Mesenchymal stem cell (in vitro differentiated cells and primary cell): ENCODE data around the gene GPAM.
A peak's percentile ranks its signal among the peaks of the same experiment; 100 is the strongest.

Experiments used
- DNase-seq: peaks from one replicate; pipeline ENCODE4 v3.0.0-alpha.2; 2013
- H2AFZ ChIP-seq: one replicate; pipeline ENCODE4 v1.6.1; 2013; ENCODE audit warnings: low read depth, mild to moderate bottlenecking, control low read depth, inconsistent platforms, low read length, moderate library complexity
- H2AK5ac ChIP-seq: 2 replicates; pipeline ENCODE4 v1.6.1; 2013; ENCODE audit warnings: low read length, moderate library complexity, mild to moderate bottlenecking, inconsistent platforms; ENCODE audit not compliant: severe bottlenecking
- H2BK120ac ChIP-seq: one replicate; pipeline ENCODE4 v1.6.1; 2013; ENCODE audit warnings: low read depth, mild to moderate bottlenecking, inconsistent platforms, low read length, moderate library complexity
- H2BK12ac ChIP-seq, 2 experiments: one replicate each; pipeline ENCODE4 v1.6.1; 2013; ENCODE audit warnings: inconsistent platforms in 2 of 2, low read length in 2 of 2, mild to moderate bottlenecking in 2 of 2, moderate library complexity in 2 of 2, control low read depth in 1 of 2
- H2BK15ac ChIP-seq: one replicate; pipeline ENCODE4 v1.6.1; 2013; ENCODE audit warnings: mild to moderate bottlenecking, low read depth, inconsistent platforms; ENCODE audit not compliant: poor library complexity, severe bottlenecking
- H2BK5ac ChIP-seq: 2 replicates; pipeline ENCODE4 v1.6.1; 2013; ENCODE audit warnings: low read depth, mild to moderate bottlenecking, low read length, control low read depth, inconsistent platforms; ENCODE audit not compliant: poor library complexity, severe bottlenecking
- H3K14ac ChIP-seq, 2 experiments: one replicate each; pipeline ENCODE4 v1.6.1; 2013; ENCODE audit warnings: inconsistent platforms in 2 of 2, low read length in 2 of 2, control low read depth in 1 of 2, mild to moderate bottlenecking in 1 of 2, moderate library complexity in 1 of 2
- H3K18ac ChIP-seq, 2 experiments: one replicate each; pipeline ENCODE4 v1.6.1; 2013; ENCODE audit warnings: inconsistent platforms in 2 of 2, low read length in 2 of 2, control low read depth in 1 of 2, low read depth in 1 of 2, mild to moderate bottlenecking in 1 of 2
- H3K23ac ChIP-seq, 2 experiments: one replicate each; pipeline ENCODE4 v1.6.1; 2013; ENCODE audit warnings: inconsistent platforms in 2 of 2, low read length in 2 of 2, mild to moderate bottlenecking in 2 of 2, moderate library complexity in 2 of 2, control low read depth in 1 of 2
- H3K27ac ChIP-seq: 2 replicates; pipeline ENCODE4 v1.5.1; 2013; ENCODE audit warnings: mild to moderate bottlenecking, moderate library complexity, low read length, control low read depth, inconsistent platforms; ENCODE audit not compliant: poor library complexity, severe bottlenecking
- H3K27me3 ChIP-seq, 2 experiments: 2 replicates each; pipeline versions ENCODE4 v1.6.1 to v1.7.0; 2013; ENCODE audit warnings: low read length in 2 of 2, mild to moderate bottlenecking in 2 of 2, moderate library complexity in 2 of 2, control low read depth in 1 of 2, inconsistent platforms in 1 of 2; ENCODE audit not compliant: control insufficient read depth in 1 of 2, insufficient read depth in 1 of 2
- H3K36me3 ChIP-seq, 2 experiments: 2 replicates each; pipeline versions ENCODE4 v1.6.1 to v1.7.0; 2013; ENCODE audit warnings: low read length in 2 of 2, control low read depth in 1 of 2, inconsistent platforms in 1 of 2, low read depth in 1 of 2, mild to moderate bottlenecking in 1 of 2; ENCODE audit not compliant: insufficient read depth in 2 of 2, control insufficient read depth in 1 of 2
- H3K4ac ChIP-seq, 2 experiments: one replicate each; pipeline ENCODE4 v1.6.1; 2013; ENCODE audit warnings: inconsistent platforms in 2 of 2, low read length in 2 of 2, mild to moderate bottlenecking in 2 of 2, moderate library complexity in 2 of 2, control low read depth in 1 of 2, low read depth in 1 of 2
- H3K4me1 ChIP-seq: 2 replicates; pipeline ENCODE4 v1.6.1; 2013; ENCODE audit warnings: low read depth, low read length, control low read depth; ENCODE audit not compliant: control insufficient read depth, insufficient read depth
- H3K4me2 ChIP-seq: 2 replicates; pipeline ENCODE4 v1.6.1; 2013; ENCODE audit warnings: low read length, mild to moderate bottlenecking, inconsistent platforms; ENCODE audit not compliant: poor library complexity, severe bottlenecking
- H3K4me3 ChIP-seq, 2 experiments: 2 replicates each; pipeline versions ENCODE4 v1.5.1 to v1.7.0; 2013; ENCODE audit warnings: low read length in 2 of 2, mild to moderate bottlenecking in 2 of 2, control low read depth in 1 of 2, low read depth in 1 of 2; ENCODE audit not compliant: insufficient read depth in 1 of 2
- H3K79me1 ChIP-seq: replicated peaks from 2 replicates; pipeline ENCODE4 v1.6.1; 2013; ENCODE audit warnings: mild to moderate bottlenecking, control low read depth, low read length, inconsistent platforms; ENCODE audit not compliant: poor library complexity, severe bottlenecking
- H3K9ac ChIP-seq: 2 replicates; pipeline ENCODE4 v1.7.0; 2013; ENCODE audit warnings: mild to moderate bottlenecking, low read length, moderate library complexity
- H3K9me3 ChIP-seq: 2 replicates; pipeline ENCODE4 v1.7.0; 2013; ENCODE audit warnings: mild to moderate bottlenecking, low read length; ENCODE audit not compliant: control insufficient read depth
- H4K8ac ChIP-seq: one replicate; pipeline ENCODE4 v1.6.1; 2013; ENCODE audit warnings: inconsistent platforms, mild to moderate bottlenecking, low read length, moderate library complexity
- H4K91ac ChIP-seq: one replicate; pipeline ENCODE4 v1.6.1; 2013; ENCODE audit warnings: mild to moderate bottlenecking, low read length, inconsistent platforms
- WGBS: methylation state at CpG from one replicate; pipeline ENCODE4 v1.1.7; 2013; ENCODE audit warnings: mixed read lengths; 5-methylcytosine and 5-hydroxymethylcytosine counted together

The GPAM gene

DNA sequence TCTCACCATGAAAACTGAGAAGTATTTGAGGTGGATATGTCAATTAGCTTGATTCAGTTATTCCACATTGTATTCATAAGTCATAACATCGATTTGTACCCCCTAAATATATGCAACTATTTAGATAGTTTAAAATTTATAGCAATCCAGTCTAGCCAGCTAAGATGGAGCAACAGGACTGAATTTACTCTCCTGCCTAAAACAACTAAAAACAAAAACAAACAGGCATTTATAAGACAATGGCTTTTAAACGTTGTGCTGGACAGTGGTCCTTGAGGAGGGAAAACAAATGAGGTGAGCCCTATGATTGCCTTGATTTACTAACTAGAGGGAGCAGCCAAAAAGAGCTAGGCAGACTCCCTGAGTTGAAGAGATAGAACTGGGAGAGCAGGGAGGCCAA, 814 bp upstream of the GPAM start:
- Histone ChIP-seq H2BK15ac (no peak overlapping the region), H2AK5ac (no peak overlapping the region), H3K27ac (no peak overlapping the region), H3K79me1 (peaks cover 8% of the 10 kb centered on the region), H4K91ac (no peak overlapping the region), H3K9ac (peak overlapping the region; percentile 98), H2BK12ac (no peak overlapping the region), H3K27me3 (no peaks in the 10 kb centered on the region), H2BK5ac (no peak overlapping the region), H3K23ac (no peak overlapping the region), H3K14ac (no peak overlapping the region), H3K36me3 (peaks cover 0 to 12% of the 10 kb centered on the region in 2 experiments), H3K18ac (no peak overlapping the region), H2BK120ac (no peak overlapping the region), H4K8ac (no peak overlapping the region), H3K4me3 (peak overlapping the region in 1 of 2 experiments; percentile 97), H3K4me2 (no peak overlapping the region), H3K4ac (no peak overlapping the region), H3K9me3 (peaks cover 6% of the 10 kb centered on the region), H2AFZ (no peak overlapping the region), H3K4me1 (peaks cover 3% of the 10 kb centered on the region)
- WGBS, result 0% methylated on average over 1 of the region's 2 CpGs
- no peak for DNase-seq

- peaks cover 3% of the 10 kb centered on the region for H3K4me1 ChIP-seq
- peak overlapping the region; percentile 82 for H4K8ac ChIP-seq
Measured at GRCh38 chr10:112184052-112184371, 447 bp upstream of the GPAM start.

DNA sequence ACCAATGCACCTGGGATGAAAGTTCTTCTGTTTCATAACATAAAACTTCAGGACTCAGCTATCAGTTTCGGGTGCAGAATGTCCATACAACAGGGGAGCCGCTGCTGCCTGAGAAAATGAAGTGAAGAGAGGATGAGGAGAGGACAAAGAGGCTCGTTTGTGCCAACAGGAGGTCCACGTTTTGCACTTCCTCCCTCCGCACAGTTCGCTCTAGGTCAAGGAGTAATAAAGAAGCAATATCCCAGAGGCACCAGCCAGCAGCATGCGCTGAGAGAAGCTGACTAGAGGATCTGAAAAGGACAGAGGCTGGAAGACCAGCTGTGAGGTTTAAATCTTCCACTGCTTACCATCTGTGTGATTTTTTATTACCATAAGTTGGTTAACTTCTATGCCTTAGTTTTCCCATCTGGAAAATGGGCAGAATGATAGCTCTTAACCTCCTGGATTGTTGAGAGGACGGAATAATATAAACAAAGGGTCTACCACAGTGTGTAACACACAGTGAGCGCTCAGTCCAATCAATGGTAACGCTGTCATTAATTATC, 709 bp downstream of the GPAM start:
- no peak overlapping the region for H3K18ac ChIP-seq

More at GRCh38 chr10:112184052-112184371, 447 bp upstream of the GPAM start:
- Histone ChIP-seq H3K79me1 (peaks cover 8% of the 10 kb centered on the region), H3K14ac (no peak overlapping the region), H3K36me3 (peaks cover 0 to 16% of the 10 kb centered on the region in 2 experiments), H3K27me3 (no peaks in the 10 kb centered on the region), H2BK12ac (no peak overlapping the region), H2BK15ac (peak overlapping the region; percentile 55), H3K27ac (peak overlapping the region; percentile 14), H3K4ac (peak overlapping the region in 1 of 2 experiments; percentile 65), H3K4me2 (peak overlapping the region; percentile 87), H2AFZ (peak overlapping the region; percentile 97), H2BK5ac (no peak overlapping the region), H3K18ac (peak overlapping the region; percentile 79 to 90), H3K4me3 (peak overlapping the region; percentile 87 to 97), H2BK120ac (no peak overlapping the region), H3K9me3 (peaks cover 6% of the 10 kb centered on the region), H2AK5ac (no peak overlapping the region), H3K23ac (no peak overlapping the region), H3K9ac (peak overlapping the region; percentile 98), H4K91ac (no peak overlapping the region)
- WGBS, result under 1% methylated on average over 3 of the region's 5 CpGs
- DNase-seq, result no peak

GRCh38 chr10:112177247-112177646, 6.3 kb downstream of the GPAM start:
- Histone ChIP-seq H3K36me3 (peaks cover 2 to 77% of the 10 kb centered on the region in 2 experiments), H3K9me3 (no peaks in the 10 kb centered on the region), H2AFZ (no peak overlapping the region), H3K14ac (no peak overlapping the region), H3K27me3 (no peaks in the 10 kb centered on the region), H3K4me1 (no peaks in the 10 kb centered on the region), H3K4me3 (no peak overlapping the region), H2BK12ac (no peak overlapping the region), H3K9ac (no peak overlapping the region), H2AK5ac (no peak overlapping the region), H4K8ac (no peak overlapping the region), H2BK15ac (no peak overlapping the region), H4K91ac (no peak overlapping the region), H2BK120ac (no peak overlapping the region), H3K4me2 (no peak overlapping the region), H3K18ac (no peak overlapping the region), H3K23ac (no peak overlapping the region), H2BK5ac (no peak overlapping the region), H3K79me1 (no peaks in the 10 kb centered on the region), H3K27ac (no peak overlapping the region), H3K4ac (no peak overlapping the region)
- WGBS, result 88% methylated on average over 1 of the region's 1 CpG
- no peak for DNase-seq

More for the DNA sequence above, 709 bp downstream of the GPAM start:
- no peak for DNase-seq
- peaks cover 0 to 22% of the 10 kb centered on the region in 2 experiments for H3K36me3 ChIP-seq
- peak overlapping the region; percentile 87 to 97 for H3K4me3 ChIP-seq
- peak overlapping the region; percentile 94 for H2AFZ ChIP-seq
- no peak overlapping the region for H4K91ac ChIP-seq
- peak overlapping the region; percentile 87 for H3K4me2 ChIP-seq
- peak overlapping the region; percentile 80 for H4K8ac ChIP-seq
- H3K4ac ChIP-seq, result peak overlapping the region in 1 of 2 experiments; percentile 39
- H3K27ac ChIP-seq, result no peak overlapping the region
- H3K79me1 ChIP-seq, result peaks cover 8% of the 10 kb centered on the region
- H3K23ac ChIP-seq, result no peak overlapping the region
- peaks cover 6% of the 10 kb centered on the region for H3K9me3 ChIP-seq
- H2BK120ac ChIP-seq, result no peak overlapping the region
- no peak overlapping the region for H2AK5ac ChIP-seq
- WGBS, result 51% methylated on average over 10 of the region's 10 CpGs
- H3K4me1 ChIP-seq, result peaks cover 3% of the 10 kb centered on the region
- peak overlapping the region; percentile 98 for H3K9ac ChIP-seq
- H3K27me3 ChIP-seq, result no peaks in the 10 kb centered on the region
- H3K14ac ChIP-seq, result no peak overlapping the region
- no peak overlapping the region for H2BK12ac ChIP-seq
- H2BK5ac ChIP-seq, result no peak overlapping the region
- no peak overlapping the region for H2BK15ac ChIP-seq
